GM19035 (cell line): ENCODE results near the gene ATR.

Source experiments
- ATAC-seq: cut with Tn5 transposase; IDR thresholded peaks from one replicate; pipeline ENCODE4 v1.9.1; 2021; ENCODE audit not compliant: unreplicated experiment

ATR gene

GRCh38 chr3:142530296-142530695 lies 48.2 kb downstream of the ATR start:
- no peak for ATAC-seq

- no peak for ATAC-seq
These were observed 54.5 kb downstream of the ATR start for GRCh38 chr3:142523921-142524566.

- no peak for ATAC-seq
These were observed 69.5 kb downstream of the ATR start for GRCh38 chr3:142509079-142509478.

- no peak for ATAC-seq
These were observed 71.3 kb downstream of the ATR start for GRCh38 chr3:142507241-142507640.

GRCh38 chr3:142502187-142502985 lies 76.1 kb downstream of the ATR start:
- ATAC-seq: no peak

- no peak for ATAC-seq
These were observed 77.3 kb downstream of the ATR start for GRCh38 chr3:142501004-142501926.

GRCh38 chr3:142500211-142500610 lies 78.3 kb downstream of the ATR start:
- ATAC-seq: no peak

GRCh38 chr3:142498397-142499180 lies 79.9 kb downstream of the ATR start:
- no peak for ATAC-seq

GRCh38 chr3:142497729-142498128 lies 80.8 kb downstream of the ATR start:
- no peak for ATAC-seq

GRCh38 chr3:142495103-142495502 lies 83.4 kb downstream of the ATR start:
- ATAC-seq: no peak

- no peak for ATAC-seq
These were observed 86.3 kb downstream of the ATR start for GRCh38 chr3:142492184-142492583.

- ATAC-seq: no peak
These were observed 88.8 kb downstream of the ATR start for GRCh38 chr3:142489572-142490323.

GRCh38 chr3:142484912-142485435 lies 93.6 kb downstream of the ATR start:
- ATAC-seq: no peak

- no peak for ATAC-seq
These were observed 97.3 kb downstream of the ATR start for GRCh38 chr3:142481196-142481595.

GRCh38 chr3:142470826-142471225 lies 107.7 kb downstream of the ATR start:
- ATAC-seq: no peak

GRCh38 chr3:142468456-142468855 lies 110.1 kb downstream of the ATR start:
- no peak for ATAC-seq

- ATAC-seq: no peak
These were observed 110.8 kb downstream of the ATR start for GRCh38 chr3:142467768-142468167.

- no peak for ATAC-seq
These were observed 117.8 kb downstream of the ATR start for GRCh38 chr3:142460689-142461088.

- ATAC-seq: no peak
These were observed 118.6 kb downstream of the ATR start for GRCh38 chr3:142459929-142460328.

- no peak for ATAC-seq
These were observed 119.4 kb downstream of the ATR start for GRCh38 chr3:142459096-142459495.
